Activated CD4-positive, alpha-beta T cell treated with anti-CD3 and anti-CD28 coated beads, Interleukin-2, Interleukin-4, amounts not matched to agents 100 ng/mL and 50 ng/mL, durations not matched to agents 16 hours and 8 hours (primary cell): ENCODE results near the gene ABL2.
A peak's percentile ranks its signal among the peaks of the same experiment; 100 is the strongest.
"Not testable (repeated sequence)": the region's sequence is repeated elsewhere in the genome, so short reads cannot be mapped to it uniquely, and the experiment has no call there.

Source experiments
- DNase-seq: peaks from one replicate; pipeline ENCODE4 v3.0.0-alpha.2; 2020; ENCODE audit warnings: low spot score

The ABL2 gene

DNA sequence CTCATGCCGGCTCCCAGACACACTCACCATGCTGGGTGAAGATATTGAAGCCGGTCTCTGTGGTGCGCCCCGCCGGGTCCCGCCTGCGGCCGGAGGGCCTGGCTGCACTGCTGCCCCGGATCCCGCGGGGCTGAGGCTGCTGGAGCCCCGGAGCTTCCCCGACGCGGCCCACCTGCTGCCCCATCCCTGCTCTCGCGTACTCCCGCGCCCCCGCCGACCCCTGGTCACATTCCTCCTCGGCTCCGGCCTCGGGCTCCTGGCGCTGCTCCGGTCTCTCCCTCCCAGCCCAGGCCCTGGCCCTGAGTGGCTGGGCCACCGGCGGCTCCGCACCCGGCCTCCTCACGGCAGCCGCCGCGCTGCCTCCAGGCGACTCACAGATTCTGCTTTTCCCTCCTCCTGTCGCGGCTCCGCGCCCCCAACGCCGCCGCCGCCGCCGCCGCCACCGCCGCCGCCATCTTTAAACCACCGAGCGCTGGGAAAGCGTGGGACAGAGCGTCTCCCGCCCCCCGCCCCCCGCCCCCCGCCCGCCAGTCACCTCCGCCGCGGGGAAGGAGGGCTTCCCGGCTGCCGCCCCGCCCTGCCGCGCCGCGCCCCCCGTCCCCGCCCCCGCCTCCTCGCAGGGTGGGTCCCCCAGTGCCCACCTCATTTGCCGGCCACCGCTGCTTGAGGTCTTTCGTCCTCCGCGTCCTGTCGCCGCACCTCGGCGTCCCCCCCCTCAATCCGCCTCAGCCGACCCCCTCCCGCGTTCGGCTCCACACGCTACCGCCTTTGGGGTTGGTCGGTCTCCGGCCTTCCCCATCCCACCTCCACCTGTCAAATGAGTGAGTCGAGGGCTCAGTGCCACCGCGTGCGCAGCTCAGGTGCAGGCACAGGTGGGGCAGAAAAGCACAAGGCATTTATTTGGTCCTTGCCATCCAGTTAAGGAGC is at the start of gene ABL2:
Gene ABL2 (minus strand): TSS at position 464 of the 927 bp plus-strand sequence. CDS start 280 bp downstream, at position 184.
- DNase-seq: peak; percentile 30

DNA sequence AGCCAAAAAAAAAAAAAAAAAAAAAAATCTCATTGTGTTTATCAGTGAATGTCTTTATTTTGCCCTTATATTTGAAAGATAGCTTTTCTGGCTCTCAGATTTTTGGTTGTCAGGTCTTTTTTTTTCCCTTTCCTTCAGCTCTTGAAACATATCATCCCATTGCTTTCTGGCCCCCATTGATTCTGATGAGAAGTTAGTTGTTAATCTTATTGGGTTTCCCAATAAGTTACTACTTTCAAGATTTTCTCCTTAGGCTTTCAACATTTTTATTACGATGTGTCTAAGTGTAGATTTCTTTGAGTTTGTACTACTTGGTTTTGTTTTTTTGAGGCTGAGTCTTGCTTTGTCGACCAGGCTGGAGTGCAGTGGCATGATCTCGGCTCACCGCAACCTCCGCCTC is 49.4 kb upstream of the ABL2 start:
- DNase-seq: no peak

GRCh38 chr1:179274424-179274823 is 44.9 kb upstream of the ABL2 start:
- DNase-seq: not testable (repeated sequence)

DNA sequence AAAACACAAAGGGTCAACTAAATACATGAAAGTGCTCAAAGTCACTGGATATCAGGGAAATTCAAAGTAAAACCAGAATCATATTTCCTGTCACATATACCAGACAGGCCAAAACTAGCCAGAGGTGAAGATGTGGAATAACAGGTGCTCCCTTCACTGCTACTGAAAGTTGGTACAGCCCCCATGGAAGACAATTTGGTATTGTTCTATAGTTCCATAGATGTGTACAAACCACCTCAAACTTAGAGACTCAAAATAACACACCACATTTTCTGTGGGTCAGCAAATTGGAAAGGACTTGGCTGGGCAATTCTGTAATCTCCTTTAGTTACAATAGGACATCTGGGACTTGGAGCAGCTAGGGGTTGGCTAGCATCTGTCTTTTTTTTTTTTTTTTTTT is 39.6 kb upstream of the ABL2 start:
- no peak for DNase-seq

DNA sequence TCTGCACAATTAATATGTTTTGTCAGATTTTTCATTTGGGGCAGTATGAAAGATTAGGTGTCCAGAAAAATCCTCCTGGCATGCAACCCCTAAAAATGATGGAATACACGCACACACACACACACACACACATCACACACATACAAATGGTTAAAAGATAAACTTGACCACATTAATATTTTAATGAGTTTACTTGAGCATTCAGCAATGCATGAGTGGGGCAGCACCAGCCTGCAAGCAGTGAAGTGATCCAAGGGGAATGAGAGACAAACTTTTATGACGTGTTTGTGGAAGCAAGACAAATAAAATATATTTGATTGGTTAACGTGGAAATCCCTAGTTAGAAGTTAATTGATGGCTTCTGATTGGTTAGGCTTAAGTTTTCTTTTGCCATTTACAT is 35.0 kb upstream of the ABL2 start:
- no peak for DNase-seq

GRCh38 chr1:179263121-179263520 is 33.6 kb upstream of the ABL2 start:
- DNase-seq: no peak

DNA sequence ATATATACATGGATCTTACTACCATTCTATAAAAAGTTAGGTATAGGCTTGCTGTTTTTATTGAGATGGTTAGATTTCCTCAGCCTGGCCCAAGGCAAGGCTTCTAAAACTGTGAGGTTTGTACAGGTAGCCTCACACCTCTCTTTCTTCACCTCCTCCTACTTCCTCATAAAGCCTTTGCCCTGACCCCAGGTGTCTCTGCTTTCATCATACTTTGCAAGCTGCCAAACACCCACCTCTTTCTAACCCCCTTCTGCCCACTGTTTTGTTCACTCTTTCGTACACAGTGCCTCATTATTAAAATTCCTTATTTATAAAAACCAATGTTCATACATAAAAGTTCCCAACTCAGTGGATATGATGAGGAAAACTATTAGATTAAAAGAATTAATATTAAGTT is 32.7 kb upstream of the ABL2 start:
- DNase-seq: no peak

GRCh38 chr1:179253286-179253972 is 24.0 kb upstream of the ABL2 start:
- no peak for DNase-seq

- DNase-seq: no peak
Measured at GRCh38 chr1:179252606-179253005, 23.1 kb upstream of the ABL2 start.

DNA sequence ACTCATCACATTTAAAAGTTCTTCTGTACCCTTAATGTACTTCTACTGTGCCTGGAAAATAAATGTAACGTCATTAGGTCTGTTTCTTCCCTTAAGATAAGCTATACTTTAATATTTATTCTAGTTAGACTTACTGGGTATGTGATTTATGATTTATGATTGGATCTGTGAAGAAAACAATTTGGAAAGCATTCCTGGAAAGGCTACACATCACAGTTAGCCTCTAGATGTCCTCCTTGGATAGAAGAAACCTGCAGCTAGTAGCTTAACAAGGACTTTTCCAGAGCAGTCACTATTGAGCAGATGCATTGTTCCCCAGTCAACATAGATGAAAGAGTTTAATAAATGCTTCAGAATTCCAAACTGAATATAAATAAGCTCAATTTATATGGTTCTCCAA is 22.2 kb upstream of the ABL2 start:
- no peak for DNase-seq

GRCh38 chr1:179247923-179248322 is 18.4 kb upstream of the ABL2 start:
- DNase-seq: no peak

DNA sequence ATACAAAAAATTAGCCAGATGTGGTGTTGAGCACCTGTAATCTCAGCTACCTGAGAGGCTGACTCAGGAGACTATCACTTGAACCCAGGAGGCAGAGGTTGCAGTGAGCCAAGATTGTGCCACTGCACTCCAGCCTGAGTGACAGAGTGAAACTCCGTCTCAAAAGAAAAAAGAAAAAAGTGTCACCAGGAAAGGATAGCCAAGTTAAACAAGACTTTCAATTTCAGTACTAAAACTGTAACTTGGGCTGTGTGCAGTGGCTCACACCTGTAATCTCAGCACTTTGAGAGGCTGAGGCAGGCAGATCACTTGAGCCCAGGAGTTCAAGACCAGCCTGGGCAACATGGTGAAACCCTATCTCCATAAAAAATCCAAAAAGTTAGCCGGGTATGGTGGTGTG is 15.9 kb upstream of the ABL2 start:
- not testable (repeated sequence) for DNase-seq

GRCh38 chr1:179241530-179242097 is 12.1 kb upstream of the ABL2 start:
- no peak for DNase-seq

DNA sequence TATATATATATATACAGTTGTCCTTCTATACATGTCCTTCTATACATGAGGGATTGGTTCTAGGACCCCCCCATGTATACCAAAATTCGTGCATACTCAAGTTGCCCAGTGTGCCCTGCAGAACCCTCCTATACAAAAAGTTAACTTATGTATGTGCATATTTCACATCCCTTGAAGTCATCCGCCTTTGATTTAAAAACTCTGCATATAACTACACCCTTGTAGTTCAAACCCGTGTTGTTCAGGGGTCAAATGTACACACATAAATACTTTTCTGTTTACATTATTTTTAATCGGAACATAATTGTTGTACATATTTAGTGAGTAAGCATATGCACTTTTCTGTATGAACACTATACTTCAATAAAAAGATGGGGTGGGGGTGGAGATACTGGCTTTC is 7.7 kb upstream of the ABL2 start:
- DNase-seq: no peak

DNA sequence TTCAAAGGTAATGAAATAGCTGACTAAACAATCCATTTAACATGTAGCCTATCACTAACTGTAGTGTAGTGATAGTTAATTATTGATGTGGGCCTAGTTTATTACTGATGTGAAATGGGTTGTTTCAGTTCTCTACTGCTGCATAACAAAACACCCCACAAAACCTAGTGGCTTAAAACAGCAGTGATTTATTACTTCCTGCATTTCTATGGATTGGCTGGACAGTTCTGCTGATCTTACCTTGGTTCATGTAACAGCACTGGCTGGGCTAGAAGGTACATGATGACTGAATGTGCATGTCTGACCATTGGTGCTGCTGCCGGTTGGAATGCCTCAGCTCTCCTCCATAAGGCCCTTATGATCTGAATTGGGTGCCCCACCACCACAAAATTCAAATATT is 5.4 kb upstream of the ABL2 start:
- no peak for DNase-seq

GRCh38 chr1:179231923-179232322 is 2.4 kb upstream of the ABL2 start:
- DNase-seq: no peak

- DNase-seq: no peak
Measured at GRCh38 chr1:179230721-179231120, 1.2 kb upstream of the ABL2 start.

DNA sequence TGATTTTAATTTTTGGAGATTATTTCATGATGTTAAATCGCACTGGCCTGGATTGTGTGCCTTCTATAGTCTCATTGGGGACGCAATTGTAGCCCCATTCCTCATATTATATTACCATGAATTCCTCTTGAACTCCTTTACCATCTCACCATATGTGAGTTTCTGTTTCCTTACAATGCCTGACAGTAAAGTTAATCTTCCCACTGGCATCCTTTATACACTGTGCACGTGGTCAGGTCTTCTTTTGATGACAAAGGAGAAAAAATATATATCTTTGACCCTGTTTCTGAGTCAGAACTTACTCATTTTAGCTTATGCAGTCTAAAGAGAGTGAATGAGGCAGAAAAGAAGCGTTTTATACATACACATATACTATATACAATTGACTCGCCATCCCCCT is 774 bp upstream of the ABL2 start:
- no peak for DNase-seq

DNA sequence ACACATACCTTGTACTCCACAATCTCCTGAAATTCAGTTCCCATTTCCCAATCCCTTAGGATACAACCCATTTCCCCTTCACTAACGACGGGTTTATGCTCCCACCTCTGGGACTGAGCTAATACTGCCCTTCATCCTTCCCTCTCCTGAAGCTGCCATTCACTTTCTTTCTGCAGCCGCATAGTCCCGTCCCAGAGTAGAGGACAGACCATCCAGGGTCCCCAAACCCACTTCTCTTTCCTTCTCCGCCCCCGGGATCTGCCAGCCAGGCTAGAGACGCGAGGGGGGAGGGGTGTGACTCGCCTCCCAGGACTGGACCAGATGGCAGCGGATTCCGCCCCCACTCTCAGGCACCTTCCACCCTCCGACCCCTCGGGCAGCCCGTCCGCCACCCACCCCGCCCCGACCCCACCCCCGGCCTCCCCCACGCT is 679 bp downstream of the ABL2 start:
- no peak for DNase-seq

GRCh38 chr1:179226738-179227137 is 2.7 kb downstream of the ABL2 start:
- DNase-seq: no peak

- DNase-seq: not testable (repeated sequence)
Measured at GRCh38 chr1:179224466-179224865, 5.0 kb downstream of the ABL2 start.

- not testable (repeated sequence) for DNase-seq
Measured at GRCh38 chr1:179221121-179221520, 8.4 kb downstream of the ABL2 start.

GRCh38 chr1:179217943-179218507 is 11.5 kb downstream of the ABL2 start:
- no peak for DNase-seq
